K562 (cell line): ENCODE results near the gene GSX2. TPM values are rescaled to one million over a fixed set of nuclear protein-coding genes. Genes with fewer than 3 reads are reported as not detected.

ENCODE experiments used
- CBX3 ChIP-seq, 2 experiments: IDR thresholded peaks; 1 replicate in 1 of 2; 2 replicates in 1 of 2; pipeline ENCODE4 v1.6.1; 2012; ENCODE audit warnings: inconsistent platforms in 2 of 2, low read length in 2 of 2, borderline replicate concordance in 1 of 2, control low read depth in 1 of 2
- ERF ChIP-seq: fragments of 450-650 bp; formaldehyde crosslinking; IDR thresholded peaks from 2 replicates; pipeline ENCODE4 v1.4.0; 2020; ENCODE audit warnings: mild to moderate bottlenecking, mixed read lengths
- ETV1 ChIP-seq: fragments of 450-650 bp; conservative IDR thresholded peaks from 2 replicates; pipeline ENCODE4 v1.6.1; 2016; ENCODE audit warnings: missing genetic modification characterization, control low read depth, low read depth, missing compliant biosample characterization
- ETV5 ChIP-seq: sonication (generic); formaldehyde crosslinking; IDR thresholded peaks from 2 replicates; pipeline ENCODE4 v1.4.0; 2020; ENCODE audit warnings: low read depth, mild to moderate bottlenecking, missing genetic modification reagents
- FOXA3 ChIP-seq, 2 experiments: fragments of 450-650 bp in 1 of 2; sonication (generic) in 1 of 2; formaldehyde crosslinking; IDR thresholded peaks in 1 of 2; conservative IDR thresholded peaks in 1 of 2; 2 replicates each; pipeline versions ENCODE4 v1.4.0 to v1.8.0; 2020 to 2022; ENCODE audit warnings: mild to moderate bottlenecking in 2 of 2, missing genetic modification reagents in 1 of 2
- FOXJ2 ChIP-seq: fragments of 200-800 bp; sonication (Bioruptor generic); IDR thresholded peaks from 2 replicates; pipeline ENCODE4 v1.6.1; 2016; ENCODE audit warnings: missing genetic modification characterization, missing compliant biosample characterization
- FOXP1 ChIP-seq: sonication (generic); formaldehyde crosslinking; IDR thresholded peaks from 2 replicates; pipeline ENCODE4 v1.8.0; 2022; ENCODE audit warnings: mild to moderate bottlenecking, missing genetic modification reagents
- HMG20B ChIP-seq: fragments of 250-450 bp; sonication (Bioruptor Pico); IDR thresholded peaks from 2 replicates; pipeline ENCODE4 v1.5.0; 2021; ENCODE audit warnings: mild to moderate bottlenecking
- HOMEZ ChIP-seq: fragments of 250-450 bp; sonication (Bioruptor Pico); IDR thresholded peaks from 2 replicates; pipeline ENCODE4 v1.4.0; 2020; ENCODE audit warnings: mild to moderate bottlenecking, moderate library complexity
- KLF1 ChIP-seq: fragments of 450-650 bp; IDR thresholded peaks from 2 replicates; pipeline ENCODE4 v1.6.1; 2016; ENCODE audit warnings: missing genetic modification characterization, missing compliant biosample characterization
- MAZ ChIP-seq, 2 experiments: fragments of 450-650 bp in 1 of 2; sonication (generic) in 1 of 2; formaldehyde crosslinking; IDR thresholded peaks in 1 of 2; conservative IDR thresholded peaks in 1 of 2; 2 replicates each; pipeline versions ENCODE4 v1.4.0 to v1.5.0; 2020; ENCODE audit warnings: mild to moderate bottlenecking in 1 of 2, missing genetic modification reagents in 1 of 2
- OTX1 ChIP-seq: fragments of 450-650 bp; formaldehyde crosslinking; IDR thresholded peaks from 2 replicates; pipeline ENCODE4 v1.4.0; 2022; ENCODE audit warnings: mild to moderate bottlenecking
- POLR2H ChIP-seq: IDR thresholded peaks from 2 replicates; pipeline ENCODE4 v1.6.1; 2016; ENCODE audit warnings: missing genetic modification characterization, low read depth, mild to moderate bottlenecking, control low read depth, missing compliant biosample characterization, moderate library complexity
- RBM25 ChIP-seq: fragments of 200-400 bp; formaldehyde crosslinking; IDR thresholded peaks from 2 replicates; pipeline ENCODE4 v1.6.1; 2018; ENCODE audit warnings: low read length, low read depth, moderate library complexity; ENCODE audit not compliant: severe bottlenecking
- SMARCC2 ChIP-seq: fragments of 450-650 bp; IDR thresholded peaks from 2 replicates; pipeline ENCODE4 v1.6.1; 2017; ENCODE audit warnings: antibody characterized with exemption, moderate library complexity, mild to moderate bottlenecking, low read depth
- SRSF3 ChIP-seq: fragments of 200-400 bp; formaldehyde crosslinking; IDR thresholded peaks from 2 replicates; pipeline ENCODE4 v1.6.1; 2016; ENCODE audit warnings: mild to moderate bottlenecking, low read length, moderate library complexity; ENCODE audit not compliant: insufficient read depth
- SUPT5H ChIP-seq: fragments of 450-650 bp; IDR thresholded peaks from 2 replicates; pipeline ENCODE4 v1.6.1; 2016
- ZFP1 ChIP-seq: fragments of 450-650 bp; formaldehyde crosslinking; IDR thresholded peaks from 2 replicates; pipeline ENCODE4 v1.4.0; 2020; ENCODE audit warnings: mild to moderate bottlenecking, mixed read lengths
- ZNF165 ChIP-seq: fragments of 250-450 bp; sonication (Bioruptor Pico); IDR thresholded peaks from 2 replicates; pipeline ENCODE4 v1.4.0; 2020; ENCODE audit warnings: borderline replicate concordance
- ZNF277 ChIP-seq: fragments of 250-450 bp; sonication (Bioruptor Pico); IDR thresholded peaks from 2 replicates; pipeline ENCODE4 v1.8.0; 2022; ENCODE audit warnings: inconsistent platforms, mild to moderate bottlenecking, moderate library complexity, borderline replicate concordance
- ZNF639 ChIP-seq, 2 experiments: fragments of 200-800 bp in 1 of 2; sonication (Bioruptor generic) in 1 of 2; sonication (generic) in 1 of 2; formaldehyde crosslinking in 1 of 2; IDR thresholded peaks in 1 of 2; conservative IDR thresholded peaks in 1 of 2; 2 replicates each; pipeline versions ENCODE4 v1.5.0 to v1.6.1; 2016 to 2020; ENCODE audit warnings: missing compliant biosample characterization in 1 of 2, missing genetic modification characterization in 1 of 2, missing genetic modification reagents in 1 of 2
- ZNF830 ChIP-seq: fragments of 250-450 bp; sonication (Bioruptor Pico); IDR thresholded peaks from 2 replicates; pipeline ENCODE4 v1.5.0; 2021; ENCODE audit warnings: mild to moderate bottlenecking
- polyA plus RNA-seq, 8 experiments: library from polyadenylated mRNA; depleted of rRNA in 4 of 8; stranded (reverse) in 5 of 8; unstranded in 3 of 8; fragments of >200 nt; fragmentation: Nextera tagmentation in 2 of 8; fragmentation: Illumina TruSeq in 1 of 8; extraction: Ambion mirVana in 2 of 8; extraction: Trizol in 1 of 8; gene quantifications; 2 replicates each; pipeline versions ENCODE4 v1.2.1 to v1.2.3, GENCODE V29; 2011 to 2014; ENCODE audit warnings: inconsistent platforms in 1 of 8, missing spikeins in 1 of 8
- total RNA-seq, 7 experiments: library from RNA; depleted of rRNA in 6 of 7; stranded (reverse); fragments of >200 nt in 6 of 7; fragmentation: Illumina TruSeq in 2 of 7; extraction: Trizol in 2 of 7; gene quantifications; 2 replicates each; pipeline versions ENCODE4 v1.2.1 to v1.2.3, GENCODE V29; 2011 to 2021; ENCODE audit warnings: low replicate concordance in 1 of 7

GSX2 gene
- total and polyA plus RNA-seq, 9 of the 15 experiments (the other 6 are each of a cell fraction or from before 2014, with no cell fraction given) = not detected

GRCh38 chr4:54064317-54065111 lies 35.4 kb upstream of the GSX2 start, which contains the start of gene CHIC2 (continued):
- TF ChIP-seq CBX3 (IDR thresholded peaks at IDR 0.05; ENCODE audit: borderline replicate concordance in 1 of 2, low read length in 2 of 2) = no peak
- 0 out of 2 replicates have a peak, but pooled peaks have one; percentile 23 for TF ChIP-seq HOMEZ (CRISPR knock-in tag)
- TF ChIP-seq ZNF639 (CRISPR knock-in tag; conservative IDR thresholded peaks at IDR 0.05 in 1 of 2, IDR thresholded peaks at IDR 0.05 in 1 of 2) = peak in 1 of 2 experiments; percentile 92; a peak in 2 of 4 replicates
- peak; percentile 90 for TF ChIP-seq SUPT5H
- TF ChIP-seq SRSF3 = 0 out of 2 replicates have a peak, but pooled peaks have one; percentile 42
- no peak for TF ChIP-seq HMG20B (CRISPR knock-in tag)
- TF ChIP-seq ETV5 (CRISPR knock-in tag) = no peak
- peak; percentile 77; the same call in 1 of the 2 replicates for TF ChIP-seq ERF (CRISPR knock-in tag)
- TF ChIP-seq MAZ (CRISPR knock-in tag; conservative IDR thresholded peaks at IDR 0.05 in 1 of 2, IDR thresholded peaks at IDR 0.05 in 1 of 2) = peak; percentile 43 to 44; a peak in 3 of 4 replicates
- TF ChIP-seq OTX1 (CRISPR knock-in tag) = no peak
- TF ChIP-seq POLR2H (tag) = peak; percentile 65
- peak; percentile 73; the same call in 1 of the 2 replicates for TF ChIP-seq FOXP1 (CRISPR knock-in tag)
- TF ChIP-seq SMARCC2 = no peak
- TF ChIP-seq ZNF165 = 0 out of 2 replicates have a peak, but pooled peaks have one; percentile 34
- 0 out of 2 replicates have a peak, but pooled peaks have one; percentile 15 for TF ChIP-seq KLF1 (tag)
- peak; percentile 87 for TF ChIP-seq FOXJ2 (tag)
- no peak for TF ChIP-seq ZNF830 (CRISPR knock-in tag)
- peak; percentile 89 for TF ChIP-seq RBM25
- no peak for TF ChIP-seq ZFP1 (CRISPR knock-in tag)
- TF ChIP-seq ETV1 (tag) = peak; percentile 58; the same call in 1 of the 2 replicates
- TF ChIP-seq FOXA3 (CRISPR knock-in tag; conservative IDR thresholded peaks at IDR 0.05 in 1 of 2, IDR thresholded peaks at IDR 0.05 in 1 of 2) = peak; percentile 57 to 79; a peak in 2 of 4 replicates
- TF ChIP-seq ZNF277 (CRISPR knock-in tag) = no peak
